ENCODE measurements around the gene GCNA.

Gene GCNA

DNA sequence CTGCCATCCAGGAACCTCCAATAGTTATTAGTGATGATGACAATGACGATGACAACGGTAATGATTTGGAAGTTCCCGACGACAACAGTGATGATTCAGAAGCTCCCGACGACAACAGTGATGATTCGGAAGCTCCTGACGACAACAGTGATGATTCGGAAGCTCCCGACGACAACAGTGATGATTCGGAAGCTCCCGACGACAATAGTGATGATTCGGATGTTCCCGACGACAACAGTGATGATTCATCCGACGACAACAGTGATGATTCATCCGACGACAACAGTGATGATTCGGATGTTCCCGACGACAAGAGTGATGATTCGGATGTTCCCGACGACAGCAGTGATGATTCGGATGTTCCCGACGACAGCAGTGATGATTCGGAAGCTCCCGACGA, 25.4 kb downstream of the GCNA start:
- H3K23ac ChIP-seq (ENCODE audit: low read length), result no peak overlapping the region
- no CpG with 5 or more reads among the region's 33 CpGs for WGBS (ENCODE audit: extremely low coverage, insufficient coverage, insufficient read length)
- H3K36me3 ChIP-seq (ENCODE audit: control insufficient read depth in 1 of 2, insufficient read depth in 2 of 2, low read length in 2 of 2), result peaks cover 17 to 24% of the 10 kb centered on the region in 2 experiments

DNA sequence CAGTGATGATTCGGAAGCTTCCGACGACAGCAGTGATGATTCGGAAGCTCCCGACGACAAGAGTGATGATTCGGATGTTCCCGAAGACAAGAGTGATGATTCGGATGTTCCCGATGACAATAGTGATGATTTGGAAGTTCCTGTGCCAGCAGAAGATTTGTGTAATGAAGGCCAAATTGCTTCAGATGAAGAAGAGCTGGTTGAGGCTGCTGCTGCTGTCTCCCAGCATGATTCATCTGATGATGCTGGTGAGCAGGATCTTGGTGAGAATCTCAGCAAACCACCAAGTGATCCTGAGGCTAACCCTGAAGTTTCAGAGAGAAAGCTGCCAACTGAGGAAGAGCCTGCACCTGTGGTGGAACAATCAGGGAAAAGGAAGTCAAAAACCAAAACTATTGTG, 25.9 kb downstream of the GCNA start:
- Histone ChIP-seq H2BK12ac (ENCODE audit: low read length) (no peak overlapping the region), H2AFZ (ENCODE audit: insufficient read depth, low read length, poor library complexity) (no peak overlapping the region), H3K4me1 (ENCODE audit: control insufficient read depth in 1 of 2, insufficient read depth in 2 of 2, low read length in 2 of 2) (no peaks in the 10 kb centered on the region), H3K79me2 (ENCODE audit: control insufficient read depth, insufficient read depth, low read length, poor library complexity) (no peaks in the 10 kb centered on the region), H3K14ac (ENCODE audit: low read length) (no peak overlapping the region), H3K4me2 (ENCODE audit: low read length) (no peak overlapping the region), H4K12ac (ENCODE audit: low read depth, low read length) (no peak overlapping the region), H4K8ac (ENCODE audit: low read depth, low read length) (no peak overlapping the region), H3K4me3 (ENCODE audit: low read depth, low read length) (no peak overlapping the region), H3K9me3 (ENCODE audit: insufficient read depth, low read depth, low read length) (no peaks in the 10 kb centered on the region), H4K91ac (ENCODE audit: low read depth, low read length) (no peak overlapping the region), H3K23ac (ENCODE audit: low read length) (no peak overlapping the region), H3K27ac (ENCODE audit: low read depth, low read length) (no peak overlapping the region), H3K18ac (ENCODE audit: low read length) (no peak overlapping the region), H3K9ac (ENCODE audit: low read length) (no peak overlapping the region), H2BK5ac (ENCODE audit: low read depth, low read length, poor library complexity) (no peak overlapping the region), H3K79me1 (ENCODE audit: low read length) (no peaks in the 10 kb centered on the region), H3K4ac (ENCODE audit: low read depth, low read length) (no peak overlapping the region), H2BK120ac (ENCODE audit: insufficient read depth, low read length, poor library complexity) (no peak overlapping the region), H3K36me3 (ENCODE audit: control insufficient read depth in 1 of 2, insufficient read depth in 2 of 2, low read length in 2 of 2) (peaks cover 19 to 22% of the 10 kb centered on the region in 2 experiments), H3K27me3 (ENCODE audit: insufficient read depth, low read length) (no peaks in the 10 kb centered on the region), H2AK5ac (ENCODE audit: low read length) (no peak overlapping the region)
- no CpG with 5 or more reads among the region's 10 CpGs for WGBS (ENCODE audit: extremely low coverage, insufficient coverage, insufficient read length)
- no peak for DNase-seq

More for the DNA sequence above, 25.4 kb downstream of the GCNA start:
- no peak overlapping the region for H3K4me2 ChIP-seq (ENCODE audit: low read length)
- H3K9ac ChIP-seq (ENCODE audit: low read length), result no peak overlapping the region
- H3K79me1 ChIP-seq (ENCODE audit: low read length), result no peaks in the 10 kb centered on the region
- H4K91ac ChIP-seq (ENCODE audit: low read depth, low read length), result no peak overlapping the region
- no peak overlapping the region for H2AK5ac ChIP-seq (ENCODE audit: low read length)
- H3K14ac ChIP-seq (ENCODE audit: low read length), result no peak overlapping the region
- H4K8ac ChIP-seq (ENCODE audit: low read depth, low read length), result no peak overlapping the region
- H2BK5ac ChIP-seq (ENCODE audit: low read depth, low read length, poor library complexity), result no peak overlapping the region
- no peaks in the 10 kb centered on the region for H3K27me3 ChIP-seq (ENCODE audit: insufficient read depth, low read length)
- H4K12ac ChIP-seq (ENCODE audit: low read depth, low read length), result no peak overlapping the region
- no peak overlapping the region for H3K27ac ChIP-seq (ENCODE audit: low read depth, low read length)
- no peak overlapping the region for H3K18ac ChIP-seq (ENCODE audit: low read length)
- H2AFZ ChIP-seq (ENCODE audit: insufficient read depth, low read length, poor library complexity), result no peak overlapping the region
- H3K79me2 ChIP-seq (ENCODE audit: control insufficient read depth, insufficient read depth, low read length, poor library complexity), result no peaks in the 10 kb centered on the region
- no peak overlapping the region for H2BK120ac ChIP-seq (ENCODE audit: insufficient read depth, low read length, poor library complexity)
- H3K9me3 ChIP-seq (ENCODE audit: insufficient read depth, low read depth, low read length), result no peaks in the 10 kb centered on the region
- H3K4me3 ChIP-seq (ENCODE audit: low read depth, low read length), result no peak overlapping the region
- H2BK12ac ChIP-seq (ENCODE audit: low read length), result no peak overlapping the region
- H3K4ac ChIP-seq (ENCODE audit: low read depth, low read length), result no peak overlapping the region
- no peak for DNase-seq
- H3K4me1 ChIP-seq (ENCODE audit: control insufficient read depth in 1 of 2, insufficient read depth in 2 of 2, low read length in 2 of 2), result no peaks in the 10 kb centered on the region

DNA sequence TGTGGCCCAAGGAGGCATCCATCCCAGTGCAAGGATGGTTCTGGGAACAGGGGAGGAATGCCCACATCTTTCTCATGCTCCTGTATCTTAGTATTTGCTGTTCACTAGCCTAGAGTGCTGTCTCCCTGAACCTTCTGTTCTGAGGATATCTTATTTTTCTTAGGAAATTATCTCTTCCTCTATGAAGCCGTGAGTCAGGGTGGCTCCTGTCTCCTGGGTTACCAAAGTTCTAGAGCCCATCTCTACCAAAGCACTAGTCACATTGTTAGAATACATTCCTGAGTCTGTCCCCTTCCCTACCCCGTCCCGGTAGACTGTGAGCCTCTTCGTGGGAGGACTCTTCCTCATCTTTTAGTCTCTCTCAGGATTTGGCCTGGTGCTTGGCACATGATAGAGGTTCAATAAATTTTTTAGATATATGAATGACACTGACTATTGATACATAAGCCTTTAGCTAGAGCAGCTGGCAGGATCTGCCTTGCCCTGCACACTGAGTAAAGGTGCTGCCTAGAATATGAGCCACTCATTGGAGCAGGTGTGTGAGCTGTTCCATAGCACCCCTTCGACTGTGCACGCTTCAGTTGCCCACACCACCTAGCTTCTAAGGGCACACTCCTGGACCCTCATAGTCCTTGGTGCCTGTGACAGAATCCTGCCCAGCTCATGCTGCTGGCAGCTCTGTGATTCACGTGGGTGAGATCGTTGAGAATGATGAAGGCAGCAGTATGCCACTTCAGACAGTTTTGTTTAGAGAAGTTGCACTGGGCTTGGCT, 26.7 kb downstream of the GCNA start:
- no CpG with 5 or more reads among the region's 8 CpGs for WGBS (ENCODE audit: extremely low coverage, insufficient coverage, insufficient read length)
- H3K9ac ChIP-seq (ENCODE audit: low read length), result no peak overlapping the region
- H4K12ac ChIP-seq (ENCODE audit: low read depth, low read length), result no peak overlapping the region
- no peaks in the 10 kb centered on the region for H3K27me3 ChIP-seq (ENCODE audit: insufficient read depth, low read length)
- no peaks in the 10 kb centered on the region for H3K9me3 ChIP-seq (ENCODE audit: insufficient read depth, low read depth, low read length)
- no peak overlapping the region for H3K4ac ChIP-seq (ENCODE audit: low read depth, low read length)
- no peak overlapping the region for H3K4me3 ChIP-seq (ENCODE audit: low read depth, low read length)
- no peaks in the 10 kb centered on the region for H3K79me2 ChIP-seq (ENCODE audit: control insufficient read depth, insufficient read depth, low read length, poor library complexity)
- no peak overlapping the region for H3K27ac ChIP-seq (ENCODE audit: low read depth, low read length)
- H2BK120ac ChIP-seq (ENCODE audit: insufficient read depth, low read length, poor library complexity), result no peak overlapping the region
- no peak for DNase-seq
- H2AFZ ChIP-seq (ENCODE audit: insufficient read depth, low read length, poor library complexity), result no peak overlapping the region
- H2BK12ac ChIP-seq (ENCODE audit: low read length), result no peak overlapping the region
- H4K8ac ChIP-seq (ENCODE audit: low read depth, low read length), result no peak overlapping the region
- no peak overlapping the region for H3K23ac ChIP-seq (ENCODE audit: low read length)
- H4K91ac ChIP-seq (ENCODE audit: low read depth, low read length), result no peak overlapping the region
- no peak overlapping the region for H3K18ac ChIP-seq (ENCODE audit: low read length)
- no peak overlapping the region for H3K14ac ChIP-seq (ENCODE audit: low read length)
- H2AK5ac ChIP-seq (ENCODE audit: low read length), result no peak overlapping the region
- no peak overlapping the region for H2BK5ac ChIP-seq (ENCODE audit: low read depth, low read length, poor library complexity)
- peaks cover 19 to 20% of the 10 kb centered on the region in 2 experiments for H3K36me3 ChIP-seq (ENCODE audit: control insufficient read depth in 1 of 2, insufficient read depth in 2 of 2, low read length in 2 of 2)
- no peak overlapping the region for H3K4me2 ChIP-seq (ENCODE audit: low read length)
- H3K4me1 ChIP-seq (ENCODE audit: control insufficient read depth in 1 of 2, insufficient read depth in 2 of 2, low read length in 2 of 2), result no peaks in the 10 kb centered on the region
- H3K79me1 ChIP-seq (ENCODE audit: low read length), result no peaks in the 10 kb centered on the region

DNA sequence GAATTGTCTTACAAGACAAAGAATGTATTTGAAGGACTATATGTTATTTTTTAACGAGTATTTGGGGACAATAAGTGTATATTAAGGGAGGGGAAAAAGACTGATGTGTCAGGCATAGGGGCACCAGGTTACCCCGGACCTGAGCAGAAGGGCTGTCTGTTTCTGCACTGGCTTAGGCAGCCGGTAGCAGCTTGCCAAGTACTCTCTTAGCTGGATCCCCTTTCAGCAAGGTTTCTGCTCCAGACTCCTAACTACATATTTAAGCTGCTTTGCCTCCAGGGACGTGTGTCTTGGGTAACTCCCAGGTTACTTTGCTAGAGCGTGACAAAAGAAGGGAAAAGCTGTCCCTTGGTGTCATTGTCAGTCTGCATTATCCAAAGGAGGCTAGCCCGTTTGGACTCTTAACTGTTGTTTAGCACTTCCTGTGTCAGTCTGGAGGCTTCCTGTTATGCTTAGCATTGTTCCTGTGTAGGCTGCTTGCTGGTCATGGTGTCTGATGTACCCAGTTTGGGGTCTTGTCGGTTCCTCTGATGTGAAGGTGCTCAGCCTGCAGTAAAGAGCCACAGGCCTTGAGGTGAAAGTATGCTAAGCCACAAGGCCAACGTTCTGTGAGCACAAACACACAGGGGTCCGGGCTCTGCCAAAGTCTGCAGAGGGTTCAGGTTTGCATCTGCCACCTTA, 28.4 kb downstream of the GCNA start:
- no peaks in the 10 kb centered on the region for H3K79me1 ChIP-seq (ENCODE audit: low read length)
- no CpG with 5 or more reads among the region's 9 CpGs for WGBS (ENCODE audit: extremely low coverage, insufficient coverage, insufficient read length)
- no peaks in the 10 kb centered on the region for H3K4me1 ChIP-seq (ENCODE audit: control insufficient read depth in 1 of 2, insufficient read depth in 2 of 2, low read length in 2 of 2)
- H3K27ac ChIP-seq (ENCODE audit: low read depth, low read length), result no peak overlapping the region
- no peak overlapping the region for H2AK5ac ChIP-seq (ENCODE audit: low read length)
- H3K4me2 ChIP-seq (ENCODE audit: low read length), result no peak overlapping the region
- H3K79me2 ChIP-seq (ENCODE audit: control insufficient read depth, insufficient read depth, low read length, poor library complexity), result no peaks in the 10 kb centered on the region
- no peak overlapping the region for H4K8ac ChIP-seq (ENCODE audit: low read depth, low read length)
- H3K4ac ChIP-seq (ENCODE audit: low read depth, low read length), result no peak overlapping the region
- H3K36me3 ChIP-seq (ENCODE audit: control insufficient read depth in 1 of 2, insufficient read depth in 2 of 2, low read length in 2 of 2), result peaks cover 18 to 32% of the 10 kb centered on the region in 2 experiments
- H3K9ac ChIP-seq (ENCODE audit: low read length), result no peak overlapping the region
- no peak overlapping the region for H4K91ac ChIP-seq (ENCODE audit: low read depth, low read length)
- H3K9me3 ChIP-seq (ENCODE audit: insufficient read depth, low read depth, low read length), result no peaks in the 10 kb centered on the region
- no peak overlapping the region for H2BK5ac ChIP-seq (ENCODE audit: low read depth, low read length, poor library complexity)
- DNase-seq, result no peak
- no peak overlapping the region for H3K14ac ChIP-seq (ENCODE audit: low read length)
- H3K18ac ChIP-seq (ENCODE audit: low read length), result no peak overlapping the region
- H3K27me3 ChIP-seq (ENCODE audit: insufficient read depth, low read length), result no peaks in the 10 kb centered on the region
- H2AFZ ChIP-seq (ENCODE audit: insufficient read depth, low read length, poor library complexity), result no peak overlapping the region
- H2BK12ac ChIP-seq (ENCODE audit: low read length), result no peak overlapping the region
- no peak overlapping the region for H4K12ac ChIP-seq (ENCODE audit: low read depth, low read length)
- H3K4me3 ChIP-seq (ENCODE audit: low read depth, low read length), result no peak overlapping the region
- H3K23ac ChIP-seq (ENCODE audit: low read length), result no peak overlapping the region
- H2BK120ac ChIP-seq (ENCODE audit: insufficient read depth, low read length, poor library complexity), result no peak overlapping the region

Data from trophoblast cell (in vitro differentiated cells and primary cell).